Vagina (tissue), 2 donors: ENCODE data around the gene PSMA7. TPM values are rescaled to one million over a fixed set of nuclear protein-coding genes. Genes with fewer than 3 reads are reported as not detected.

Source experiments
- DNase-seq, 2 donors: peaks; one replicate each; pipeline ENCODE4 v3.0.0-alpha.2; 2017; ENCODE audit errors: extremely low spot score in 2 of 2
- H3K27ac ChIP-seq: fragments of 200-600 bp; sonication (generic); one replicate; pipeline ENCODE4 v1.5.1; 2019
- H3K27me3 ChIP-seq: fragments of 200-600 bp; sonication (generic); one replicate; pipeline ENCODE4 v1.5.1; 2019
- H3K36me3 ChIP-seq, 2 donors: fragments of 200-600 bp; sonication (generic); one replicate each; pipeline ENCODE4 v1.5.1; 2017 to 2019
- H3K4me1 ChIP-seq: fragments of 200-600 bp; sonication (generic); one replicate; pipeline ENCODE4 v1.5.1; 2019
- H3K4me3 ChIP-seq, 2 donors: fragments of 200-600 bp; sonication (generic); 1 replicate in 1 of 2; 2 replicates in 1 of 2; pipeline ENCODE4 v1.5.1; 2016 to 2019
- H3K9me3 ChIP-seq: fragments of 200-600 bp; sonication (generic); one replicate; pipeline ENCODE4 v1.5.1; 2019
- POLR2A ChIP-seq, 2 donors: fragments of 450-650 bp; IDR thresholded peaks; one replicate each; pipeline ENCODE4 v1.6.1; 2017; ENCODE audit warnings: antibody characterized with exemption in 2 of 2, mild to moderate bottlenecking in 2 of 2, moderate library complexity in 2 of 2
- POLR2AphosphoS5 ChIP-seq, 2 donors: sonication (generic); formaldehyde crosslinking; IDR thresholded peaks; one replicate each; pipeline ENCODE4 v1.9.0; 2017; ENCODE audit warnings: antibody characterized with exemption in 2 of 2, mild to moderate bottlenecking in 2 of 2, low read depth in 1 of 2; ENCODE audit not compliant: insufficient read depth in 1 of 2
- intact Hi-C: fragments of 100-400 bp; cut with DNase I; formaldehyde crosslinking; loops from one replicate; pipeline ENCODE4 v1.15.1; 2023
- total RNA-seq: library from RNA; depleted of rRNA; stranded (reverse); fragments of >200 nt; gene quantifications from one replicate; pipeline ENCODE4 v1.2.3, GENCODE V29; 2016
- TF ChIP-seq, protein P1 (sequence below), 3 experiments: fragments of 450-650 bp in 2 of 3; fragments of 200-600 bp in 1 of 3; sonication (generic) in 1 of 3; IDR thresholded peaks; one replicate each; pipeline ENCODE4 v1.5.1; 2017 to 2019; ENCODE audit warnings: antibody characterized with exemption in 3 of 3, mild to moderate bottlenecking in 2 of 3, moderate library complexity in 2 of 3

PSMA7 gene
- total RNA-seq, 1 donor from 2014 or later, result 319 TPM

DNA sequence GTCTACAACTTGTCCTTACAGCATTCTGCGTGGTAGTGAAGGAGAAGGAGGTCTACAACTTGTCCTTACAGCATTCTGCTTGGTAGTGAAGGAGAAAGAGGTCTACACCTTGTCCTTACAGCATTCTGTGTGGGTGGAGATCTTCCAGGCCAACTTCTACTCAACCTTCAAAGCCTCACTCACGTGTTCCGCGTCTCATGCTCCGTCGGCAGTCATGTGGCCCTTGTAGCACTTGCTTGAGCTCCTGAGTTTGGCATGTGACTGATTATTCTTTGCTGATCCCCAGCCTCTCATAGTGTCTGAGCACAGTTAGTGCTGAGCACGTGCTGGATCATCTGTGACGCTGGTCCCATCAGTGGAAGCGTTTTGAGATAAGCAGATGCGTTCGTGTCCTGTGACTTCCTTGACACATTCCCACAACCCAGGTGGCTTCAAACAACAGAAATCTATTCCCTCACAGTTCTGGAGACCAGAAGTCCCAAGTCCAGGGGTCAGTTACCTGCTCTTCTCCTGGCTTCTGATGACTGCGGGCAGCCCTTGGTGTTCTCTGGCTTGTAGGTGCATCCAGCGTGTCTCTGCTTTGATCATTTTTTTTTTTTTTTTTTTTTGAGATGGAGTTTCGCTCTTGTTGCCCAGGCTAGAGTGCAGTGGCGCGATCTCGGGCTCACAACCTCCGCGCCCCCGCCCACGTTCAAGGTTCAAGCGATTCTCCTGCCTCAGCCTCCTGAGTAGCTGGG, 3.0 kb upstream of the PSMA7 start:
- no peak for DNase-seq
- Histone ChIP-seq H3K36me3 (no peaks in the 10 kb centered on the region), H3K4me1 (peaks cover 77% of the 10 kb centered on the region), H3K27ac (no peak overlapping the region), H3K9me3 (no peaks in the 10 kb centered on the region), H3K27me3 (no peaks in the 10 kb centered on the region), H3K4me3 (no peak overlapping the region)
- intact Hi-C loops, result loop anchor here (10.0 kb wide), 1 partner anchor 239 kb away; the partner anchor contains the start of gene RPS21
- TF ChIP-seq POLR2AphosphoS5 (IDR thresholded peaks at IDR 0.05; ENCODE audit: insufficient read depth in 1 of 2, low read depth in 1 of 2), result no peak
- no peak for TF ChIP-seq POLR2A (IDR thresholded peaks at IDR 0.05)
- TF ChIP-seq, protein P1, sequence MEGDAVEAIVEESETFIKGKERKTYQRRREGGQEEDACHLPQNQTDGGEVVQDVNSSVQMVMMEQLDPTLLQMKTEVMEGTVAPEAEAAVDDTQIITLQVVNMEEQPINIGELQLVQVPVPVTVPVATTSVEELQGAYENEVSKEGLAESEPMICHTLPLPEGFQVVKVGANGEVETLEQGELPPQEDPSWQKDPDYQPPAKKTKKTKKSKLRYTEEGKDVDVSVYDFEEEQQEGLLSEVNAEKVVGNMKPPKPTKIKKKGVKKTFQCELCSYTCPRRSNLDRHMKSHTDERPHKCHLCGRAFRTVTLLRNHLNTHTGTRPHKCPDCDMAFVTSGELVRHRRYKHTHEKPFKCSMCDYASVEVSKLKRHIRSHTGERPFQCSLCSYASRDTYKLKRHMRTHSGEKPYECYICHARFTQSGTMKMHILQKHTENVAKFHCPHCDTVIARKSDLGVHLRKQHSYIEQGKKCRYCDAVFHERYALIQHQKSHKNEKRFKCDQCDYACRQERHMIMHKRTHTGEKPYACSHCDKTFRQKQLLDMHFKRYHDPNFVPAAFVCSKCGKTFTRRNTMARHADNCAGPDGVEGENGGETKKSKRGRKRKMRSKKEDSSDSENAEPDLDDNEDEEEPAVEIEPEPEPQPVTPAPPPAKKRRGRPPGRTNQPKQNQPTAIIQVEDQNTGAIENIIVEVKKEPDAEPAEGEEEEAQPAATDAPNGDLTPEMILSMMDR (IDR thresholded peaks at IDR 0.05), result no peak

DNA sequence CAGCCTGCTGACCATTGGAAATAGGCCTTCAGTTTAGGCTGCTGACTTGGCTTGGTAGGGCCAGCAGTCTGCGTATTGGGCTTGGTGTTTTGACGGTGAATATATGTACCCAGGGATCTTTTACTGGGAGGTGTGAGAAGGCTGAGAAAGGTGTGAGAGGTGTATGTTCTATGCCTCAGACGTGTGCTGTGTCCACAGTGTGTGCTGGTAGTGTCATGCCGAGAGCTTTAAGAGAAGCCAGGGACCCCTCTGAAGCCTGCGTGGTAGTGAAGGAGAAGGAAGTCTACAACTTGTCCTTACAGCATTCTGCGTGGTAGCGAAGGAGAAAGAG, 2.5 kb upstream of the PSMA7 start:
- no peak for DNase-seq
- TF ChIP-seq POLR2AphosphoS5 (IDR thresholded peaks at IDR 0.05; ENCODE audit: insufficient read depth in 1 of 2, low read depth in 1 of 2), result no peak
- TF ChIP-seq, protein P1 (IDR thresholded peaks at IDR 0.05), result no peak
- intact Hi-C loops, result loop anchor here (2.0 to 10.0 kb wide), 2 partner anchors 23 to 239 kb away; partner anchors contain the start of genes LSM14B and RPS21
- Histone ChIP-seq H3K36me3 (peaks cover 0 to under 1% of the 10 kb centered on the region in 2 donors), H3K9me3 (no peaks in the 10 kb centered on the region), H3K4me1 (peaks cover 77% of the 10 kb centered on the region), H3K4me3 (no peak overlapping the region), H3K27ac (no peak overlapping the region), H3K27me3 (no peaks in the 10 kb centered on the region)

DNA sequence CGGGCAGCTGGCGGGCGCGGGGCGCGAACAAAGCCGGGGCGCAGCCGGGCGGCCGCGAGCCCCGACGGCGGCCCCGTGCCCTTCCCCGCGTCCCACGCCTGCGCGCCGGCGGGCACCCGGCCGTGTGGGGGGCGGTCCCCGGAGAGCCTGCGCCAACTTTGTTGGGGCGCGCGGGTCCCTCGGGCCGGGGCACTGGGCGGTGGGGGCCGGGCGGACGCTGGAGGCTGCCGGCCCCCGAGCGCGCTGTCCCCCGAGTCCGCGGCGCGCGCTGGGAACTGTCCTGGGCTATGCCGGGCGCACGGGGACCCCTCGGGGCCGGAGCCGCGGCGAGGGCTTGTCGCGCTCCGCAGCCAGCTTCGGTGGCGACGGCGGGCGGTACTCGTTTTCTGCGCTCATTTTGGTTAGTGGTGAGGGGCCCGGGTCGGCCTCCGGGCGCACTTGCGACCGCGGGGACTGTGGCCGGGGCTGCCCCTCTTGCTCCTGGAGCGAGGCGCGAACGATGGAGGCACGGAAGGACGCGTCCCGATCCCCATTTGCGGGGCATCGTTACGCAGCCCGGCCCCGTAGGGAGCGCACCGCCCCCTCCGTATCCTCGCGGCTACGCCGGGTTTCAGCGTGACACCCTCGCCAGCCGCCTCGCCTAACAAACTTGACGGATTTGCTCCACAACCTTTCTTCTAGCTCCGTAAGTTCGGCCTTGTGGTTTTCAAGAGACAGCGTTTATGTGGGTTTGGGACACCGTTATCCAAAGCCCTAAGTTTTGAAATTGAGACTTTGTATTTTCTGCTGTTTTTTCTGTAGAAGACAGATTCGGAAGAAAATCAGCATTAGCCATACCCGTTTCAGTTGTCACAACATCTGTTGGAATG, 997 bp upstream of the PSMA7 start:
- Histone ChIP-seq H3K27ac (peak overlapping the region; percentile 89), H3K4me1 (peaks cover 67% of the 10 kb centered on the region), H3K4me3 (peak overlapping the region; percentile 83 to 98), H3K27me3 (no peaks in the 10 kb centered on the region), H3K9me3 (no peaks in the 10 kb centered on the region), H3K36me3 (peaks cover 0 to 14% of the 10 kb centered on the region in 2 donors)
- DNase-seq, result no peak
- TF ChIP-seq POLR2A (IDR thresholded peaks at IDR 0.05), result no peak
- TF ChIP-seq, protein P1 (IDR thresholded peaks at IDR 0.05), result no peak
- TF ChIP-seq POLR2AphosphoS5 (IDR thresholded peaks at IDR 0.05; ENCODE audit: insufficient read depth in 1 of 2, low read depth in 1 of 2), result peak in 1 of 2 donors; percentile 45
- intact Hi-C loops, result loop anchor here (2.0 to 10.0 kb wide), 3 partner anchors 21 to 241 kb away; partner anchors contain the start of genes LSM14B and RPS21

DNA sequence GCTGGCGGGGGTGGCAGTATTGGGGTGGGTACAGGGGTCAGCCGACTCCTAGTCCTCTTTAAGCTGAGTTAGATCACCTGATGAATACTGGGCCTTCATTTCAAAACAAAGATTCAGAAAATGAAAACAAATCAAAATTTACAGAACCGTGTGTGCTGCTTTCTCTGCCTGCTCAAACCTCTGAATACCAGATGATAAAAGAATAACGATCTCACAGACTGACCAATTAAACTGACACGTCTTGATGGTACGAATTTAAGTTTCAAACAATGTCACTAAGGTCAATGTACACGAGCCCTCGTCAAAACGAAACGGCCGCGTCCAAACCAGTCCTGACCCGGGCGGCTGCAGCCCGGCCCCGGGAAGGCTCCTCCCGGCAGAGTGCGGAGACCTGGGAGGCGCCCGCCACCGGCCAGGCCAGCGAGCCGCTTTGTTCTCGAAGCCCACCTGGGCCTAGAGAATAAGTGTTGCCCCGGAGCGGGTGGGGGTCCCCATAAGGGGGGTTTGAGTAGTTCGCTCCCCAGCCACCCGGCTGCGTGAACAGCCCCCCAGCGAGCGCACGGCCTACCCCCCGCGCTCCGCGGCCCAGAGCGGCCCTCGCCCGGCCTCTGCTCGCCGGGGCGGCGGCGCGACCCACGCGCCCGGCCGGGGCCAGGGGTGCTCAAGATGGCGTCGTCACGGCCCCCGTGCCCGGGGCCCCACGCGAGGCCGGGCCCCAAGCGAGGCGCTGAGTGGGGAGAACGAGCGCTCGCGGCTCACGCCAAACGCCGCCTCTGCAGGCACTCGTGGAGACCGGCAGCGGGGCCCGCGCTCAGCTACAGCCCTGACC, 728 bp downstream of the PSMA7 start:
- H3K4me1 ChIP-seq, result peaks cover 52% of the 10 kb centered on the region
- intact Hi-C loops, result loop anchor here (5.0 to 10.0 kb wide), 2 partner anchors 80 to 242 kb away; partner anchors contain the start of gene RPS21

More for the DNA sequence above, 728 bp downstream of the PSMA7 start:
- Histone ChIP-seq H3K27me3 (no peaks in the 10 kb centered on the region), H3K36me3 (peaks cover 0 to 31% of the 10 kb centered on the region in 2 donors), H3K9me3 (no peaks in the 10 kb centered on the region), H3K4me3 (peak overlapping the region; percentile 83 to 98), H3K27ac (peak overlapping the region; percentile 89)
- no peak for DNase-seq
- TF ChIP-seq, protein P1 (IDR thresholded peaks at IDR 0.05), result no peak
- TF ChIP-seq POLR2A (IDR thresholded peaks at IDR 0.05) (no peak), POLR2AphosphoS5 (IDR thresholded peaks at IDR 0.05; ENCODE audit: insufficient read depth in 1 of 2, low read depth in 1 of 2) (no peak)
